Ascending aorta (tissue), 2 donors: ENCODE measurements around the gene INPP5A. TPM values are rescaled to one million over a fixed set of nuclear protein-coding genes. Genes with fewer than 3 reads are reported as not detected.

Experiments used
- DNase-seq, 2 donors: peaks; one replicate each; pipeline ENCODE4 v3.0.0-alpha.2; 2019; ENCODE audit warnings: low spot score in 2 of 2
- H3K27ac ChIP-seq, 2 donors: fragments of 200-600 bp; sonication (generic); one replicate each; pipeline ENCODE4 v1.5.1; 2016 to 2017; ENCODE audit warnings: mild to moderate bottlenecking in 1 of 2
- H3K27me3 ChIP-seq: fragments of 200-600 bp; sonication (generic); one replicate; pipeline ENCODE4 v1.5.1; 2017
- H3K36me3 ChIP-seq, 2 donors: fragments of 200-600 bp; sonication (generic); one replicate each; pipeline ENCODE4 v1.5.1; 2016
- H3K4me1 ChIP-seq, 2 donors: fragments of 200-600 bp; sonication (generic); one replicate each; pipeline ENCODE4 v1.5.1; 2016 to 2017; ENCODE audit warnings: mild to moderate bottlenecking in 1 of 2
- H3K4me3 ChIP-seq, 2 donors: fragments of 200-600 bp; sonication (generic); one replicate each; pipeline ENCODE4 v1.5.1; 2016 to 2017; ENCODE audit warnings: mild to moderate bottlenecking in 1 of 2
- H3K9me3 ChIP-seq, 2 donors: fragments of 200-600 bp; sonication (generic); one replicate each; pipeline ENCODE4 v1.5.1; 2016
- CTCF ChIP-seq, 3 experiments: fragments of 200-600 bp in 2 of 3; fragments of 450-650 bp in 1 of 3; sonication (generic) in 2 of 3; IDR thresholded peaks; one replicate each; pipeline ENCODE4 v1.5.1; 2016 to 2019; ENCODE audit warnings: antibody characterized with exemption in 3 of 3, mild to moderate bottlenecking in 1 of 3, moderate library complexity in 1 of 3
- intact Hi-C: fragments of 100-400 bp; cut with DNase I; formaldehyde crosslinking; loops from one replicate; pipeline ENCODE4 v1.15.1; 2023
- total RNA-seq: library from RNA; depleted of rRNA; stranded (reverse); fragments of >200 nt; gene quantifications from one replicate; pipeline ENCODE4 v1.1.0, GENCODE V29; 2016

The INPP5A gene
- total RNA-seq, 1 donor from 2014 or later = 81.2 TPM

GRCh38 chr10:132662186-132662920, 124.8 kb downstream of the INPP5A start:
- Histone ChIP-seq H3K36me3 (peaks cover 18 to 24% of the 10 kb centered on the region in 2 donors), H3K4me3 (no peak overlapping the region), H3K27ac (no peak overlapping the region), H3K27me3 (no peaks in the 10 kb centered on the region), H3K4me1 (no peaks in the 10 kb centered on the region), H3K9me3 (no peaks in the 10 kb centered on the region)
- no peak for TF ChIP-seq CTCF (IDR thresholded peaks at IDR 0.05)
- no peak for DNase-seq
- intact Hi-C loops = no loop called here

DNA sequence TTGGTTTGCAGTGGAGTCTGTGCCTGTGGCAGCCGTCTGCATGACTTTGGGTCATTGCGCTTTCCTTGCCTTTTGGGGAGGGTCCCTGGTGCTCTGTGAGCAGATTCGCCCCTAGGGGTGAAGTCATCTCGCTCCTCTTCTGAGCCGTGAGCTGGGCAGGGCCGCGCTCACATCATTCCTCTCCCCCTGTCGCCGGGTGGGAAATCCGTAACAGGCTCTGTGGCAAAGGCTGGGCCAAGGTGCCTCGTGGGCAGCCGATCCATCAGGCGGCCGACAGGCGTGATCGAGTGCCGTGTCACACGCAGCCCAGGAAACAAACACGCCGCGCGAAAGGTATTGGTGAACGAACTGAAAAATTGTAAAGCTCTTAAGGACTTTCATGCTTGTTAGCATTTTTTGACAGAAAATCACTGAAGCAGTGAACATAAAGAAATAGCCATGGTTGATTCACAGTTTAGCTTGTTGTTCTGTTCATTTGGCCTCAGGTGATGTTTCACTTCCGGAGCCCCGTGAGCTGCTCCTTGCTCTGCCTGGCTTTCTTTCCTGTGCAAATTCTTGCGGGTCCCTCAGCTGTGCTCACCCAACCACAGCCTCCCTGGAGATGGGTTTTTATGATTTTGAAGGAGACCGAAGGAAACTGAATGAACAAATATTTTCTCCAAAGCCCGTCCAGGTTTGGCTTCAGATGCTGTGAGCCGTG, 126.2 kb downstream of the INPP5A start:
- intact Hi-C loops = no loop called here
- no peak for TF ChIP-seq CTCF (IDR thresholded peaks at IDR 0.05)
- H3K27me3 ChIP-seq = no peaks in the 10 kb centered on the region
- H3K27ac ChIP-seq = no peak overlapping the region
- H3K36me3 ChIP-seq = peaks cover 15 to 23% of the 10 kb centered on the region in 2 donors
- H3K9me3 ChIP-seq = no peaks in the 10 kb centered on the region
- no peak overlapping the region for H3K4me3 ChIP-seq
- no peak for DNase-seq
- no peaks in the 10 kb centered on the region for H3K4me1 ChIP-seq

- Histone ChIP-seq H3K4me1 (no peaks in the 10 kb centered on the region), H3K36me3 (peaks cover 10 to 18% of the 10 kb centered on the region in 2 donors), H3K9me3 (no peaks in the 10 kb centered on the region), H3K4me3 (no peak overlapping the region), H3K27me3 (no peaks in the 10 kb centered on the region), H3K27ac (no peak overlapping the region)
- intact Hi-C loops = no loop called here
- DNase-seq = no peak
- no peak for TF ChIP-seq CTCF (IDR thresholded peaks at IDR 0.05)
Measured at GRCh38 chr10:132664407-132664806, 126.8 kb downstream of the INPP5A start.

- H3K4me1 ChIP-seq = no peaks in the 10 kb centered on the region
- no peak for DNase-seq
- H3K27ac ChIP-seq = no peak overlapping the region
- TF ChIP-seq CTCF (IDR thresholded peaks at IDR 0.05) = no peak
- no peaks in the 10 kb centered on the region for H3K27me3 ChIP-seq
- peaks cover 7 to 13% of the 10 kb centered on the region in 2 donors for H3K36me3 ChIP-seq
- intact Hi-C loops = no loop called here
- H3K9me3 ChIP-seq = no peaks in the 10 kb centered on the region
- no peak overlapping the region for H3K4me3 ChIP-seq
Measured at GRCh38 chr10:132664883-132665282, 127.3 kb downstream of the INPP5A start.

- H3K27ac ChIP-seq = no peak overlapping the region
- no peaks in the 10 kb centered on the region for H3K9me3 ChIP-seq
- intact Hi-C loops = no loop called here
- TF ChIP-seq CTCF (IDR thresholded peaks at IDR 0.05) = no peak
- H3K36me3 ChIP-seq = peaks cover 0 to under 1% of the 10 kb centered on the region in 2 donors
- no peak overlapping the region for H3K4me3 ChIP-seq
- DNase-seq = no peak
- H3K4me1 ChIP-seq = no peaks in the 10 kb centered on the region
- H3K27me3 ChIP-seq = no peaks in the 10 kb centered on the region
Measured at GRCh38 chr10:132665946-132666704, 128.5 kb downstream of the INPP5A start.
